Measurements from ENCODE around the gene TEX13B. TPM values are rescaled to one million over a fixed set of nuclear protein-coding genes. Genes with fewer than 3 reads are reported as not detected.

TEX13B gene
- polyA plus RNA-seq, 1 of the 3 experiments (the other 2 are of a cell fraction): not detected

DNA sequence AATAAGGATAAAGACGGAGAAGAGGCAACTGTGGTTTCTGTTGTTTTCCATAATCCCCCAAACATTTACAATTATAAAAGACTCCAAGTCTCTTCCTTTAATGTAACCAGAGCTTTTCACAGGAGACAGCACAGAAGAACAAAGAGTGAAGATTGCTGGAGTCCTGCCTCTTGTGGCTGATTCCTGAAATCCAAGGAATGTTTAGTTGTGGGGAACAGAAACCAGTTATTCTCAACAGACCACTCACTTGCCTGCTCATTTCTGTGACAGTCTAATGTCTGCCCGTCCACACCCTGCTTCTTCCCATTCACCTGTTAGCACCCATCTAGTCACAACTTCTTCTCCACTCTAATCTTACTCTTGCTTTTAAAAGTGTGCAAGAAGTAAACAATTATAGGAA is 12.1 kb downstream of the TEX13B start:
- Histone ChIP-seq H3K27me3 (ENCODE audit: insufficient read depth) (peaks cover 9% of the 10 kb centered on the region; the same call in 1 of the 2 replicates), H3K79me2 (ENCODE audit: insufficient read depth) (no peaks in the 10 kb centered on the region), H3K9me3 (no peaks in the 10 kb centered on the region), H3K27ac (ENCODE audit: low read depth in 2 of 2, low read length in 1 of 2) (no peak overlapping the region), H3K9ac (no peak overlapping the region), H4K20me1 (ENCODE audit: insufficient read depth) (no peaks in the 10 kb centered on the region), H3K4me2 (no peak overlapping the region), H3K9me2 (no peaks in the 10 kb centered on the region), H3K4me1 (ENCODE audit: control insufficient read depth in 1 of 2, insufficient read depth in 2 of 2, low read depth in 1 of 2, low read length in 1 of 2) (no peaks in the 10 kb centered on the region), H3K4me3 (ENCODE audit: low read depth in 2 of 2, low read length in 1 of 2) (no peak overlapping the region), H3K36me3 (replicated peaks in 1 of 2; ENCODE audit: control insufficient read depth in 1 of 2, insufficient read depth in 2 of 2, low read length in 1 of 2) (no peaks in the 10 kb centered on the region), H2AFZ (ENCODE audit: low read depth) (no peak overlapping the region), H3F3A (replicated peaks; ENCODE audit: insufficient read depth) (no peaks in the 10 kb centered on the region)
- no peak for DNase-seq
- 3% methylated on average over 2 of the region's 2 CpGs for WGBS (ENCODE audit: low lambda C conversion rate)
- CTCF ChIA-PET: no interaction called here
- TF ChIP-seq, protein P1, sequence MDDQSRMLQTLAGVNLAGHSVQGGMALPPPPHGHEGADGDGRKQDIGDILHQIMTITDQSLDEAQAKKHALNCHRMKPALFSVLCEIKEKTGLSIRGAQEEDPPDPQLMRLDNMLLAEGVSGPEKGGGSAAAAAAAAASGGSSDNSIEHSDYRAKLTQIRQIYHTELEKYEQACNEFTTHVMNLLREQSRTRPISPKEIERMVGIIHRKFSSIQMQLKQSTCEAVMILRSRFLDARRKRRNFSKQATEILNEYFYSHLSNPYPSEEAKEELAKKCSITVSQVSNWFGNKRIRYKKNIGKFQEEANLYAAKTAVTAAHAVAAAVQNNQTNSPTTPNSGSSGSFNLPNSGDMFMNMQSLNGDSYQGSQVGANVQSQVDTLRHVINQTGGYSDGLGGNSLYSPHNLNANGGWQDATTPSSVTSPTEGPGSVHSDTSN (IDR thresholded peaks at IDR 0.05): no peak
- TF ChIP-seq FOSL2 (IDR thresholded peaks at IDR 0.05; ENCODE audit: borderline replicate concordance, low read depth): no peak
- TF ChIP-seq YY1 (IDR thresholded peaks at IDR 0.05; ENCODE audit: low read depth): no peak
- no peak for TF ChIP-seq EP300 (IDR thresholded peaks at IDR 0.05; ENCODE audit: borderline replicate concordance in 1 of 2, low read depth in 1 of 2, low read length in 1 of 2)
- TF ChIP-seq REST (IDR thresholded peaks at IDR 0.05; ENCODE audit: low read depth, low read length): no peak
- no peak for TF ChIP-seq GATA2 (CRISPR knock-in tag; IDR thresholded peaks at IDR 0.05)
- TF ChIP-seq JUND (IDR thresholded peaks at IDR 0.05): no peak
- POLR2A ChIA-PET: no interaction called here

DNA sequence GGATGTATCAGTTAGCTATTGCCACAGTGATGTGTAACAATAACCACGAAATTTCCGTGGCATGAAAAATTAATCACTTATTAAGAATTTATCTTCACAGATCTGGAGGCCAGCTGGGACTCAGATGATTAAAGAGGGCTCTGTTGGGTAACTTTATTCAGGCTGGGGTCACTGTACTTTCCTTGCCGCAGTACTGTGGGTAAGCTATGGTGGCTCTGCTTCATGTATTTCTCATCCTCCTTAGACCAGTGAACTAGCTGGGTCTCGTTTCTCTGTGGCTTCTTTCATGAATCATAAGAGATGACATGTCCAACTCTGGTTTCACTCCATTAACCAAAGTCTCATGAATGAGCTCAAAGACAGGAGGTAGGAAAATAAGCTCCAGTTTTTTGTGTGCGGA is 13.5 kb downstream of the TEX13B start:
- no peaks in the 10 kb centered on the region for H3K36me3 ChIP-seq (replicated peaks in 1 of 2; ENCODE audit: control insufficient read depth in 1 of 2, insufficient read depth in 2 of 2, low read length in 1 of 2)
- no peak overlapping the region for H3K9ac ChIP-seq
- H3K79me2 ChIP-seq (ENCODE audit: insufficient read depth): no peaks in the 10 kb centered on the region
- no peaks in the 10 kb centered on the region for H3F3A ChIP-seq (replicated peaks; ENCODE audit: insufficient read depth)
- WGBS (ENCODE audit: low lambda C conversion rate): 20% methylated on average over 5 of the region's 5 CpGs
- H3K9me3 ChIP-seq: no peaks in the 10 kb centered on the region
- no peaks in the 10 kb centered on the region for H3K9me2 ChIP-seq
- H3K27ac ChIP-seq (ENCODE audit: low read depth in 2 of 2, low read length in 1 of 2): no peak overlapping the region
- H3K4me2 ChIP-seq: no peak overlapping the region
- no peak overlapping the region for H2AFZ ChIP-seq (ENCODE audit: low read depth)
- ChIA-PET POLR2A (no interaction called here), CTCF (no interaction called here)
- no peak for DNase-seq
- no peak overlapping the region for H3K4me3 ChIP-seq (ENCODE audit: low read depth in 2 of 2, low read length in 1 of 2)
- no peaks in the 10 kb centered on the region; the same call in 1 of the 2 replicates for H3K27me3 ChIP-seq (ENCODE audit: insufficient read depth)
- H4K20me1 ChIP-seq (ENCODE audit: insufficient read depth): no peaks in the 10 kb centered on the region
- H3K4me1 ChIP-seq (ENCODE audit: control insufficient read depth in 1 of 2, insufficient read depth in 2 of 2, low read depth in 1 of 2, low read length in 1 of 2): no peaks in the 10 kb centered on the region
- TF ChIP-seq ZBTB33 (IDR thresholded peaks at IDR 0.05; ENCODE audit: borderline replicate concordance, low read depth) (no peak), RXRA (IDR thresholded peaks at IDR 0.05; ENCODE audit: borderline replicate concordance, low read depth) (no peak), NRF1 (IDR thresholded peaks at IDR 0.05; ENCODE audit: low read depth, low read length) (no peak), SIN3A (IDR thresholded peaks at IDR 0.05; ENCODE audit: borderline replicate concordance, low read depth, low read length) (no peak), MAX (IDR thresholded peaks at IDR 0.05; ENCODE audit: low read depth) (no peak), EZH2phosphoT487 (IDR thresholded peaks at IDR 0.05; ENCODE audit: borderline replicate concordance, low read depth) (no peak), TAF1 (IDR thresholded peaks at IDR 0.05; ENCODE audit: borderline replicate concordance, low read depth, low read length) (no peak), MXI1 (IDR thresholded peaks at IDR 0.05; ENCODE audit: low read depth, low read length) (no peak), EP300 (IDR thresholded peaks at IDR 0.05; ENCODE audit: borderline replicate concordance in 1 of 2, low read depth in 1 of 2, low read length in 1 of 2) (no peak), SMC3 (IDR thresholded peaks at IDR 0.05; ENCODE audit: low read depth, low read length) (no peak)
- TF ChIP-seq, protein P2, sequence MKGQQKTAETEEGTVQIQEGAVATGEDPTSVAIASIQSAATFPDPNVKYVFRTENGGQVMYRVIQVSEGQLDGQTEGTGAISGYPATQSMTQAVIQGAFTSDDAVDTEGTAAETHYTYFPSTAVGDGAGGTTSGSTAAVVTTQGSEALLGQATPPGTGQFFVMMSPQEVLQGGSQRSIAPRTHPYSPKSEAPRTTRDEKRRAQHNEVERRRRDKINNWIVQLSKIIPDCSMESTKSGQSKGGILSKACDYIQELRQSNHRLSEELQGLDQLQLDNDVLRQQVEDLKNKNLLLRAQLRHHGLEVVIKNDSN (IDR thresholded peaks at IDR 0.05; ENCODE audit: borderline replicate concordance, low read depth): no peak
- TF ChIP-seq, protein P3, sequence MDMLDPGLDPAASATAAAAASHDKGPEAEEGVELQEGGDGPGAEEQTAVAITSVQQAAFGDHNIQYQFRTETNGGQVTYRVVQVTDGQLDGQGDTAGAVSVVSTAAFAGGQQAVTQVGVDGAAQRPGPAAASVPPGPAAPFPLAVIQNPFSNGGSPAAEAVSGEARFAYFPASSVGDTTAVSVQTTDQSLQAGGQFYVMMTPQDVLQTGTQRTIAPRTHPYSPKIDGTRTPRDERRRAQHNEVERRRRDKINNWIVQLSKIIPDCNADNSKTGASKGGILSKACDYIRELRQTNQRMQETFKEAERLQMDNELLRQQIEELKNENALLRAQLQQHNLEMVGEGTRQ (IDR thresholded peaks at IDR 0.05; ENCODE audit: borderline replicate concordance, low read depth, low read length): no peak

Measured in SK-N-SH (cell line).